GM20431 (cell line): ENCODE data around the gene HDAC10.

ENCODE experiments used
- in situ Hi-C: fragments of 300-500 bp; cut with MseI, MboI; formaldehyde crosslinking; loops from one replicate; pipeline ENCODE4 v1.15.0; 2020; ENCODE audit warnings: low sequenced_read_pairs; ENCODE audit not compliant: unreplicated experiment

Gene HDAC10

GRCh38 chr22:50271519-50271970 lies 20.5 kb upstream of the HDAC10 start:
- in situ Hi-C loops, result loop anchor here (10.0 kb wide), 1 partner anchor 53 kb away; the partner anchor contains the start of gene DENND6B

DNA sequence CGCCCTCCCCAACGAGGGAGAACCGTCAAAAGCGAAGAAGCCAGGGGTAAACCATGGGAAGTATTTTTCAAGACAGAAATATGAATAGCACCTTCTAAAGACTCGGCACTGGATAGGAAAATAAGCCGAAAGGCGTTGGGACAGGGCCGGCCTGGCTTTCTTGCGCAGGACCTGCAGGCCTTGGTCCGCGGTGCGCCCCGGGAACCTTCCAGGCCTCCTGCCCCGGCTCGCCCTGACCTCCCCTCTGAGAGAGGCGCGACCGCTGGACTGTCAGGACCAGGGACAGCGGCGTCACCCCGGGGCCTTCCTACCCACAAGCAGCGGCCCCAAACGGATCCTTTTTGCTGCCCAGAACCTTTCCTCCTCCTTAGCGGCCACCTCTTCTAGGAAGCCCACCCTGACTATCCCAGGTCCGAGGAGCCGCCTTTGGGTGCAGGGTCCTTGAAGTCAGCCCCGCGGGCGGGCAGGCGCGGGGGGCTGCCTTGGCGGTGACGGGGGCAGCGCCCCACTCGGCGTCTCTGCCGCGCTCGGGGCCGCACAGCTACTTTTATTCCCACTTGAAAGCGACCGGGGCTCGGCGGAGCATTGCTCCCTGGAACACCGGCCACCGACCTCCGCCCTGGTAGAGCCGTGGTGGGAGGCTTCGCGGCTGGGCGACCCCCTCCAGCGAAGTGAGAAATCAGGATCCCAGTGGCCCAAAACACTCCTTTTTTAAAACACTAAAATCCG lies 19.8 kb upstream of the HDAC10 start:
- in situ Hi-C loops, result loop anchor here (10.0 kb wide), 1 partner anchor 54 kb away; the partner anchor contains the start of gene DENND6B

GRCh38 chr22:50269970-50270665 lies 19.1 kb upstream of the HDAC10 start, which contains the start of gene MAPK11:
TSS of gene MAPK11 (minus strand) at chr22:50270380. CDS start at chr22:50270292, 88 bp downstream.
- in situ Hi-C loops, result loop anchor here (10.0 kb wide), 1 partner anchor 55 kb away; the partner anchor contains the start of gene DENND6B

DNA sequence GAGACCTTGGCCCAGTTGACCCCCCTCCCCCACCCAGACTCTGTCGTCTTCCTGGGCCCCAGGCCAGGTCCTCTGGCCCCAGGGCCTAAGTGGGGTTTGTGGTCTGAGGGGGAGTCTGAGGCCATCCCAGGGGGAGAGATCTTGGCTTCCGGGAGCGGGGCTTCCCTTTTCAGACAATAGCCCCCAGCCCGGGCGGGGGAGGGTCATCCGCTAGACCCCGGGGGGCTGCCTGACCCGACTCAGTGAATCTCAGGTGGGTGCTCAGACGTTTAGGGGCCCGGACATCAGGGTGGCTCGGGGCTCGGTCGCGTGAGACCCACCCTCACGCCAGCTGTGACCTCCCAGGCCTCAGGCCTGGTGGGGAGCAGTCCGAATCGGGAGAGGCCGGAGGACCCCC lies 18.5 kb upstream of the HDAC10 start:
- in situ Hi-C loops, result no loop called here

- in situ Hi-C loops, result no loop called here
Measured at GRCh38 chr22:50268655-50269113, 17.6 kb upstream of the HDAC10 start.

DNA sequence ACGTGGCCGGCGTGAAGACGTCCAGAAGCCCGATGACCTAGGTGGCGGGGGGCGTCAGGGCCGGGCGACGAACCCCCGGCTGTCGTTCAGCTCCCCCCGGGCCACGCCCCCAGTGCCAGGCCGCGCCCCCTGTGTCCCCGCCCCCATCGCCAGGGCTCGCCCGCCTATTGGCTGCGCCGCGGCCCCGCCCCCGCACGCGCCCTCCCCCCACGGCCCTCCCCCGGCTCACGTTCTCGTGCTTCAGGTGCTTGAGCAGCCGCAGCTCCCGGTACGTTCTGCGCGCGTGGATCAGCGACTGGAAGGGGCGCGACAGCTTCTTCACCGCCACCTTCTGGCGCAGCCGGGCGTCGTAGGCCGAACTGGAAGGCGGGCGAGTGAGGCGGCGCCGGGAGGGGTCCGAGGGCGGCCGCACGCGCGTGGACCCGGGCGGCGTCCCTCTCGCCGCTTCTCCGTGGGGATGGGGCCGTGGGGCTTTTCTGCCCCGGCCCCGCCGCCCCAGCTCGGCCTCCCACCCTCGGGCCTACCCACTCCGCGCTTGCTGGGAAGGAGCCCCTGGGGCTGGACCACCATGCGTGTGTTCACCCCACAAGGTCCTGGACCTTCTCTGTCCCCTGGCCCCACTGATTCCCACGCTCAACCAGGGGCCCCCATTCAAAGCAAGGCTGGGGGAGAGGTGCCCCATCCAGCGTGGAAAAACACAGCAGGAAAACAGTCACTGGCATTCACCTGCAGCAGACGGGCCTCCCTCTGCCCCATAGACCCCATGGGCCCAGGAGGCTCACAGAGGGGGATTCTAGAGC lies 16.7 kb upstream of the HDAC10 start:
- in situ Hi-C loops, result no loop called here

DNA sequence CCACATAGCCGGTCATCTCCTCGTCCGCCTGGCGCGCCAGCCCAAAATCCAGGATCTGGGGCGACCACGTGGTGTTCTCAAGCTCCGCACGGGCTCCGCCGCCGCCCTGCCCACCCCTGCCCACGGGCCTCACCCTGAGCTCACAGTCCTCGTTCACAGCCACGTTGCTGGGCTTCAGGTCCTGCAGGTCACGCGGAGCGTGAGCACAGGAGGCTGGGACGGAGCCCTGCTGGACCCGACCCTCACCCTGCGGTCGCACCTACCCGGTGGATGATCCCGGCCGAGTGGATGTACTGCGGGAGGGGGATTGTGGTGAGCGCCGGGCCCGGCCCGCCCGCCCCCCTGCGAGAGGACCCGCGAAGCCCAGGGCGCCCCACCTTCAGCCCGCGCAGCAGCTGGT lies 15.9 kb upstream of the HDAC10 start:
- in situ Hi-C loops, result no loop called here

DNA sequence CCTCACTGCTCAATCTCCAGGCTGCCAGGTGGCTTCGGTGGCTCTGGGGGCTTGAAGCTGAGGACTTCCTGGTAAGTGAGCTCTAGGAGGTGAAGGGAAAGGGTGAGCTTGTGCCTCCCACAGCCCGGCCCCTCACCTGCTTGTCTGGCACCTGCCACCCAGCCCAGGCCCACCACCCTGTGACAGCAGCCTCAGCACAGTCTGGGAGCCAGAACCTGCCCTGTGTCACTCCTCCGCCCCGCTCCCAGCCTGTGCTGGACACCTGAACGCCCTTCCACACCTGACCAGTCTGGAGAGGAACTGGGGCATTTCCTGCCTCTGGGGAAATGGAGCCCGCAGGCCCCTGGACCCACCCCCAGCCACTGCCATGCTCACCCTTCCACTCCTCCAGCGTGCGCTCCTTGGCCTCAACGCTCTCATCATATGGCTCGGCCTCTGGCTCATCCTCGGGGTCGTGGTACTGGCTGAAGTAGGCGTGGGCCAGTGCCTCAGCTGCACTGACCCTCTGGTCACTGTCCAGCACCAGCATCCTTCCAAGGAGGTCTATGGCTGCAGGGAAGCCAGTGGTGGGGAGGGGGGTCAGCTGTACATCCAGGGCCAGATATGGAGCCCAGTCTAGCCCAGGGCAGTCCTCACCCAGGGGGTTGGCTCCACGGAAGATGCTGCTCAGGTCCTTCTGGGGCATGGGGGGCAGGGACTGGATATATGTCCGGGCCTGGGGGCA lies 14.0 kb upstream of the HDAC10 start:
- in situ Hi-C loops, result no loop called here

DNA sequence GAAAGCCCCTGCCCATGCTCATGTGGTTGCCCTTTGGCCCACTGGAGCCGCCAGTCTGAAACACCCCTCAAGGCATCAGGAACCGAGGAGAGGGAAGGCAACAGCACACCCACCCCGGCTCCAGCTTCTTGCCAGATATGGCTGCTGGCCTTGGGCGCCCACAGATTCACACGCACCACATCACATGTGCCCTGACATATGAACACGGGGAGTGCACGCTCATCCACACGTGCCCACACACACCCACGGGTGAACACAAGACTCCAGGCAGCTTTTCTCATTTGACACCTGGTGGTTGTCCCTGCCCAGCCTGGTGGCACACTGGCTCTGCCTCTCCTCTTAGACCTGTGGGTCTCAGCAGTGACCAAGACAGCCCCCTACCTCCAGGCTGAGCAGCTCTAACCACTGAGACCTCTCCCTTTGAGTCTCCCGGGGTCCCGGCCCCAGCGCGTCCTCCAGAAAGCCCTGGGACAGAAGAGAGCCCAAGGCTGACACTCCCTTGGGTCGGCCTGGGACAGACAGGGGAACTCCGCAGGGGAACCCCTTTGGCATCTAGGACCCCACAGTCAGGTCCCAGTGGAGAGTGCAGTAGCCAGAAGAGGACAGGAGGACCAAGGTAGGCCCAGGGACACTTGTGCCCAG lies 13.2 kb upstream of the HDAC10 start:
- in situ Hi-C loops, result no loop called here

GRCh38 chr22:50262973-50263617 lies 12.0 kb upstream of the HDAC10 start:
- in situ Hi-C loops, result no loop called here

- in situ Hi-C loops, result no loop called here
Measured at GRCh38 chr22:50262460-50262911, 11.4 kb upstream of the HDAC10 start.

GRCh38 chr22:50261615-50262459 lies 10.8 kb upstream of the HDAC10 start, which contains the start of gene MAPK12:
TSS of gene MAPK12 (minus strand) at chr22:50261683. CDS start at chr22:50261509, 174 bp downstream.
- in situ Hi-C loops, result no loop called here

DNA sequence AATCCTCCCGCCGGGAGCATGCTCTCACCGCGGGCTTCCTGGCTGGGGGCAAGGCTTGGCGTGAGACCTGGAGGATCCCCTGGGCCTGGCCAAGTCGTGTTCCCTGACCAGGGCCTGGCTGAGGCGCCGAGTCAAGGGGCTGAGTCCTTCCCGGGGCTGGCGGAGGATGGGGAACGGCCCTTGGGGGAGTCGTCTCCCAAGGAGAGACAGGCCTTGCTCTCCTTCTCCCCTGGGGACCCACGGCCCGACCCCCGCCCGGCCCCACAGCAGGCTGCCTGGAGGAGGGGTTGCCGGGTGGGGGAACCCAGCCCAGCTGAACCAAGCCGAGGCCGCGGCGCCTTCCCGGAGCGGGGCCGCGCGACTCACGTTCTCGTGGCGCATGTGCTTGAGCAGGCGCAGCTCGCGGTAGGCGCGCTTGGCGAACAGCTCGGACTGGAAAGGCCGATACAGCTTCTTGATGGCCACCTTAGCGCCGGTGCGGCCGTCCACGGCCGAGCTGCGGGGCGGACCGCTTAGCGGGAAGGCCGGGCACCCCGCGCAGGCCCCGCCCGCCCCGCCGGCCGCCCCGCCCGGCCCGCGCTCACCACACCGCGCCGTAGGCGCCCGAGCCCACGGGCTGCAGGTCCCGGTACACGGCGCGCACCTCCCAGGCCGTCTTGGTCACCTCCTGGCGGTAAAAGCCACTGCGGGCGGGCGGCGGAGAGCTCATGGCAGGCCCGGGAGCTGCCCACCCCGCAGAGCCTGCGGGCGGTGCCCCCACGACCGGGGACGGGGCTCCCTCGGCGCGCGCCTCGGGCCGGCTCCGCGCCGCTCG lies 9.9 kb upstream of the HDAC10 start:
- in situ Hi-C loops, result no loop called here

DNA sequence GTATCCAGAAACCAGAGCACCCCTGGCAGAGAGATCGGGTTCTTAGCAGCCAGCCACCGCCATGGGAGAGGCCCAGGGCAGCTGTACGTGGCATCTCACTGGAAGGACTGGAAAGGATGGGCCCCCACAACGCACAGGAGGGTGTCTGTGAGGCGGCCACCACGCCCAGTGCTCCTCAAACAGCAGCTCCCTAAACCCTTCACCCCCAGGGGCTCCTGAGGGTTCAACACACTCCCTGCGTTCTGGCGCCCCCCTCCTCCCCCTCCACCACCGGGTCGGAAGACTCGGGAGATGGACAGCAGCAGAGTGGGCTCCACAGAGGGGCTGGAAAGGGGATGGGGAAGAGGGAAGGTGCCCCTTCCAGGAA lies 9.4 kb upstream of the HDAC10 start:
- in situ Hi-C loops, result no loop called here

GRCh38 chr22:50259302-50259701 lies 8.2 kb upstream of the HDAC10 start:
- in situ Hi-C loops, result no loop called here

GRCh38 chr22:50258361-50259292 lies 7.6 kb upstream of the HDAC10 start:
- in situ Hi-C loops, result no loop called here
